Measurements from ENCODE around the gene ABCF2.

ABCF2 gene

DNA sequence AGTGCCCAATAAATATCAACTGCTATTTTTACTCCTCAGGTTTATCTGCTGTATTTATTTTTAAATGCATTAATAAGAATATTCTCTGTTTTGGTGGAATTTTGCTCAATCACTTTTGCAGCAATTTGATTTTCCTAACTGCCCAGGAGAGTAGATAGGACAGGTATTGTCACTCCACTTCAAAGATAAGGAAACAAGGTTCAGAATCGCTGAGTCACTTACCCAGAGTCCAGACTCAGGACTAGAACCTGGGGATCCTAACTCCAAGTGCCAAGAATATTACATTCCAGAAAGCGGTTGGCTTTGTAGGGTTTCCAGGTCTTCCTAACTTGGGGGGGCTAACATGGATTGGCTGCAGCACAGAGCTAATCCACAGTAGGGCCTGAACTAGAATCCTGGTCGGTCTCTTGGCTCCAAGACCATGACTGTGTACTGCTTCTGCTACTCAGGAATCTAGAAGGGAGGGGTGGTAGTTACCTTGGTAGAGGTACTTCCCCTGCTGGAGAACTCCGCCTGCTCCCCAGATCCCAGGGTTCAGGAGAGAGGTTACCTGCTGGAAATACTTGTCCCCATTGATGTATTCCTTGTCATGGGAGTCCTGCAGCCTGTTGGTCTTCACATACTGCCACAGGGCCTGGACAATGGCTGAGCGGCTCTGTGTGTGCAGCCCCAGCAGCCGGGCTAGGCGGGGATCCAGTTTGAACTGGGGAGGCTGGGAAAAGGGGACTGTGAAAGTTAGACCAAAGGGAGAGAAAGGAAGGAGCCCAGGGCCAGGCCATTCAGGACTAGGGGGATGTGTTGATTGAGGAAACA is 14.1 kb upstream of the ABCF2 start:
- no peak for DNase-seq

DNA sequence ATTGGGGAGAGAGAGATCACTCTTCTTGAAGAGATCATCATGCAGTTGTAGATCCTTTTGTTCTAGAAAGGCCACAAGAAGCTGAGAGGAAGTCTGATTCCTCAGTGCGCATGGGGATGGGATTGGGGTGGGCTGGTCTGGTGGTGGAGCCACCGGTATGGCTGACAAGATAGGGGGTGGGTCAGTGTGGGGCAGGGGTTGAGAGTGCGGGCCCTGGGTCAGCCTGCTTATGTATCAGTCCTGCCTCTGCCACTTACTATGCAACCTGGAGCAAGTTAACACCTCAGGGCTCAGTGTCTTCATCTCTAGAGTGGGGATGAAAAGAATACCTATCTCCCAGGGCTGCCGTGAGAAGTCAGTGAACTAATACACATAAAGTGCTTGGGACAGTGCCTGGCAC is 13.5 kb upstream of the ABCF2 start:
- no peak for DNase-seq

DNA sequence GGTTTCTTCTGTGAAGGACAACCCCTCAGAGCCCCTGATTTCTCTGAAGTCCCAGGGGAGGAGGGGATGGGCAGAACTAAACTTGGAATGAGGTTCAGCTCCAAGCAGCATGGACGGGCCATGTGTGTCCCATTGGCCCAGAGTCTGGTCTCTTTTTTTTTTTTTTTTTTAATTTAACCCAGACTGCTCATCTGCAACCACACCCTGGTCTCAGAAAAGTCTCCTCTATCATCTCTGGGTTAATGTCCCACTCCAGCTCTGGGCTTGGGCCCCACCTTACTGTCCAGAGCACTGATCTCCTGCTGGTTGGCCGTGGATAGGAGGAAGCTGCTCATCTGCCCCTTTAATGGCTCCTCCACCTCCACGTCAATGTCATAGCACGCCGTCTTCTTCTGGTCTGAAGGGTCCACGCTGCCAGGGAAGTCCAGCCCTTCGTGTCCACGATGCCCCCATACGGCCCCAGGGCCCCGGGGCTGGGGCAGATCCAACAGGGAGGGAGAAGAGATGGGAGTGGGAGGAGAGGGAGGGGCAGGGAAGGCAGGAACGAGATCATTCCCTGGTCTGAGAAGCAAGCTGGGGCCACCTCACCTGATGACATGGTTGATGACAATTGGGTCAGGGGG is 12.9 kb upstream of the ABCF2 start:
- no peak for DNase-seq

DNA sequence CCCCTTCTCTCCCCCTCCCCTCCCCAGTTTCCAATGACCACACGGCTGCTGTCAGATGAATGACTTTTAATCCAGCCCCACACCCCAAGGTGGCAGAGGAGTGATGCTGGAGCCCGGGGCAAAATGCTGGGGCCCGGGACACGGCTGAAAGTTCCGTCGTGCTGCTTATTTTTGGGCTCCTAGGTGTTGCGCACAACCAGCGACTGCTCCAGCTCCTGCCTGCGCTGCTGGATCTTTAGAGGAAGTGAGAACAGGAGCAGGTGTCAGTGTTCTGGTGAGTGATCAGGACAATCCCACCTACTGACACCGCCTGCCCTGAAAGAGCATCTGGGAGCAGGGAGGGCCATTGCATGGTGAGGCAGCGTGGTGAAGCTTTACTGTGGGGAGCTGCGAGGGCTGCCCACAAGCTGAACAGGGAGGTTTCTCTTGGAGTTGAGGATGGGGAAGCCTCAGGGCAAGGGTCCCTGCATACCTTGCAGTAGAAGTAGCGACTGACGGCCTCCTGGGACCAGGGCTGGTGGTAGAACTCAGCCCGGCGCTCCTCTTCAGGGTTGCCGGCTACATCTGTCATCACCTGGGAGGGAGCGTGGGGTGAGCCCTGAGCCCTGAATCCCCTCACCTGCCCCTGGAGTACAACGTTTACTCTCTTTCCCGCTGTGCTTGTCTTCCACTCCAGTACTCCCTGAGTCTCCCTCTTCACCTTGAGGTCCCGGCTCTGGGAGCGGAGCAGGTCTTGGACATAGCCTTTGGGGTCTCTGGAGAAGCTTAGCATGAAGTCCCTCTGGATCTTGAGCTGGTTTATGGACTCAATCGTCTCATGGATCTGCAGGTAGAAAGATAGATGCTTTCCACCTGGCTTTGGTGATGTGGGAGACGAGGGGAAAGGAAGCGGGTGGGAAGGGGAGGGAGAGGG is 12.2 kb upstream of the ABCF2 start:
- DNase-seq, result no peak

DNA sequence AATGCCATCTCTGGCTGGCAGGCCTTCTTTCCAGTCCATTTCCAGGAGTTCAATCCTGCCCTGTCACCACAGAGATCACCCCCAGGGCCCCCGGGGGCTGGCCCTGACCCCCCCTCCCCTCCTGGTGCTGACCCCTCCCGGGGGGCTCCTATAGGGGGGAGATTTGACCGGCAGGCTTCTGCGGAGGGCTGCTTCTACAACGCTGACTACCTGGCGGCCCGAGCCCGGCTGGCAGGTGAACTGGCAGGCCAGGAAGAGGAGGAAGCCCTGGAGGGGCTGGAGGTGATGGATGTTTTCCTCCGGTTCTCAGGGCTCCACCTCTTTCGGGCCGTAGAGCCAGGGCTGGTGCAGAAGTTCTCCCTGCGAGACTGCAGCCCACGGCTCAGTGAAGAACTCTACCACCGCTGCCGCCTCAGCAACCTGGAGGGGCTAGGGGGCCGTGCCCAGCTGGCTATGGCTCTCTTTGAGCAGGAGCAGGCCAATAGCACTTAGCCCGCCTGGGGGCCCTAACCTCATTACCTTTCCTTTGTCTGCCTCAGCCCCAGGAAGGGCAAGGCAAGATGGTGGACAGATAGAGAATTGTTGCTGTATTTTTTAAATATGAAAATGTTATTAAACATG is 11.3 kb upstream of the ABCF2 start:
- DNase-seq, result no peak

DNA sequence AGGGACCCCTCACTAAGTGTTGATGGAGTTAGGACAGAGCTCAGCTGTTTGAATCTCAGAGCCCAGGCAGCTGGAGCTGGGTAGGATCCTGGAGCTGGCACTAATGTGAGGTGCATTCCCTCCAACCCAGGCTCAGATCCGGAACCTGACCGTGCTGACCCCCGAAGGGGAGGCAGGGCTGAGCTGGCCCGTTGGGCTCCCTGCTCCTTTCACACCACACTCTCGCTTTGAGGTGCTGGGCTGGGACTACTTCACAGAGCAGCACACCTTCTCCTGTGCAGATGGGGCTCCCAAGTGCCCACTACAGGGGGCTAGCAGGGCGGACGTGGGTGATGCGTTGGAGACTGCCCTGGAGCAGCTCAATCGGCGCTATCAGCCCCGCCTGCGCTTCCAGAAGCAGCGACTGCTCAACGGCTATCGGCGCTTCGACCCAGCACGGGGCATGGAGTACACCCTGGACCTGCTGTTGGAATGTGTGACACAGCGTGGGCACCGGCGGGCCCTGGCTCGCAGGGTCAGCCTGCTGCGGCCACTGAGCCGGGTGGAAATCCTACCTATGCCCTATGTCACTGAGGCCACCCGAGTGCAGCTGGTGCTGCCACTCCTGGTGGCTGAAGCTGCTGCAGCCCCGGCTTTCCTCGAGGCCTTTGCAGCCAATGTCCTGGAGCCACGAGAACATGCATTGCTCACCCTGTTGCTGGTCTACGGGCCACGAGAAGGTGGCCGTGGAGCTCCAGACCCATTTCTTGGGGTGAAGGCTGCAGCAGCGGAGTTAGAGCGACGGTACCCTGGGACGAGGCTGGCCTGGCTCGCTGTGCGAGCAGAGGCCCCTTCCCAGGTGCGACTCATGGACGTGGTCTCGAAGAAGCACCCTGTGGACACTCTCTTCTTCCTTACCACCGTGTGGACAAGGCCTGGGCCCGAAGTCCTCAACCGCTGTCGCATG is 10.5 kb upstream of the ABCF2 start:
- no peak for DNase-seq

DNA sequence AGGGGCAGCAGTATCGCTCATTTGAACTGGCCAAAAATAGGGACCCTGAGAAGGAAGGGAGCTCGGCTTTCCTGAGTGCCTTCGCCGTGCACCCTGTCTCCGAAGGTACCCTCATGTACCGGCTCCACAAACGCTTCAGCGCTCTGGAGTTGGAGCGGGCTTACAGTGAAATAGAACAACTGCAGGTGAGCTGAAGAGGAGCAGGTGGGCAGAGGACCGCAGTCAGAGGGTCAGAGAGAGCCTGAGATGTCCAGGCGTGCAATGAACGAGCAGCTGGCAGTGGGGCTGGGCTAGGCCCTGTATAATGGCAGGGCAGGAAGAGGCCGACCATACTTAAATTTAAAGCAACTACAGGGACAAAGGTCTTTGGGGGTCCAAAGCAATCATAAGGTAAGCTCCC is 9.4 kb upstream of the ABCF2 start:
- DNase-seq, result no peak

DNA sequence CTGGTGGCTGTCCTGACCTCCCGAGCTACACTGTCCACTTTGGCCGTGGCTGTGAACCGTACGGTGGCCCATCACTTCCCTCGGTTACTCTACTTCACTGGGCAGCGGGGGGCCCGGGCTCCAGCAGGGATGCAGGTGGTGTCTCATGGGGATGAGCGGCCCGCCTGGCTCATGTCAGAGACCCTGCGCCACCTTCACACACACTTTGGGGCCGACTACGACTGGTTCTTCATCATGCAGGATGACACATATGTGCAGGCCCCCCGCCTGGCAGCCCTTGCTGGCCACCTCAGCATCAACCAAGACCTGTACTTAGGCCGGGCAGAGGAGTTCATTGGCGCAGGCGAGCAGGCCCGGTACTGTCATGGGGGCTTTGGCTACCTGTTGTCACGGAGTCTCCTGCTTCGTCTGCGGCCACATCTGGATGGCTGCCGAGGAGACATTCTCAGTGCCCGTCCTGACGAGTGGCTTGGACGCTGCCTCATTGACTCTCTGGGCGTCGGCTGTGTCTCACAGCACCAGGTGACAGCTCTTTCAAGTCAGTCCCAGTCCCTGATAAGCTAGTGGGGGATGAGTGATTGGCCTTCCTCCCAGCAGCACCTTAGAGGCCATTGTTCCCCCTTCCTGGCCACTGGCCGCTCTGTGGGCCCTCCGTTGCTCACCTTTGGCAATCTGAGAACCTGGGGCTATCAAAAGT is 8.2 kb upstream of the ABCF2 start:
- no peak for DNase-seq

DNA sequence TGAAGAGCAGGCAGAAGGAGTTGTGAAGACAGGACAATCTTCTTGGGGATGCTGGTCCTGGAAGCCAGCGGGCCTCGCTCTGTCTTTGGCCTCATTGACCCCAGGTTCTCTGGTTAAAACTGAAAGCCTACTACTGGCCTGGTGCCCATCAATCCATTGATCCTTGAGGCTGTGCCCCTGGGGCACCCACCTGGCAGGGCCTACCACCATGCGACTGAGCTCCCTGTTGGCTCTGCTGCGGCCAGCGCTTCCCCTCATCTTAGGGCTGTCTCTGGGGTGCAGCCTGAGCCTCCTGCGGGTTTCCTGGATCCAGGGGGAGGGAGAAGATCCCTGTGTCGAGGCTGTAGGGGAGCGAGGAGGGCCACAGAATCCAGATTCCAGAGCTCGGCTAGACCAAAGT is 6.8 kb upstream of the ABCF2 start:
- DNase-seq, result no peak

DNA sequence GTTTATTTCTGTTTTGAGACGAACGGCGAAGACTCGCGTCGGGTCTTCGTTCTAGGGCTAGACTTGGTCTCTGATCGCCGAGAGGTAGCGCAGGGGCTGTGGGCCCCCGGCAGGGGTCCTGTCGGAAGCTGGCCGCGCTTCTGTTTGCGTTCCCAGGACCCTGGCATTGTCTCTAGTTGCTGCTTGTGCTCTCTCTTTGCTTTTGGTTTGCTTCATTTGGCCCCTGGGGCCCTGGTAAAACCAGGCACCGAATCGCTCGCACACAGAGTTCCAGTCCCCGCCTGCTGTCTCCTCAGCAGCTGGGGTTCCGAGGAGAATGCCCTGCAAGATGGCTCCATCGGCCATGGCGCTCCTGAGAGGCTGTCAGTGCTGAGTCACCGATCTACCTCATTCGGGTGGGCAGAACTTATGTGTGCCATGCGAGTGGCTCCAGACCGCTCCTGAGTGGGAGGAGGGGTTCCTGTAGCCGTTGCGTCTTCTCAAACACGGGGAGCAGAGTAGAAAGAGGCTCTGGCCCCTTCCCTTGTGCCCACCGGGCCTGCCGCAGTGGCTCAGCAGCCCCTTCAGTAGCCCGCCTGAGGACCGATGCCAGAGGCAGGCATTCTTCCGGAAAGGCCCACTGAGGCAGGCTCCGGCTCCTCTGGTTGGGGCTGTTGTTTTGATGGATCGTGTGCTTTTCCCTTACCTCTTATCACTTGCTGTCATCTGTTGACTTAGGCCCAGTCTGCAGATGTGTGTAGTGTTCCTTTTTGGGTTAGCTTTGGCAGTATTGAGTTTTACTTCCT is 6.1 kb upstream of the ABCF2 start:
- no peak for DNase-seq

DNA sequence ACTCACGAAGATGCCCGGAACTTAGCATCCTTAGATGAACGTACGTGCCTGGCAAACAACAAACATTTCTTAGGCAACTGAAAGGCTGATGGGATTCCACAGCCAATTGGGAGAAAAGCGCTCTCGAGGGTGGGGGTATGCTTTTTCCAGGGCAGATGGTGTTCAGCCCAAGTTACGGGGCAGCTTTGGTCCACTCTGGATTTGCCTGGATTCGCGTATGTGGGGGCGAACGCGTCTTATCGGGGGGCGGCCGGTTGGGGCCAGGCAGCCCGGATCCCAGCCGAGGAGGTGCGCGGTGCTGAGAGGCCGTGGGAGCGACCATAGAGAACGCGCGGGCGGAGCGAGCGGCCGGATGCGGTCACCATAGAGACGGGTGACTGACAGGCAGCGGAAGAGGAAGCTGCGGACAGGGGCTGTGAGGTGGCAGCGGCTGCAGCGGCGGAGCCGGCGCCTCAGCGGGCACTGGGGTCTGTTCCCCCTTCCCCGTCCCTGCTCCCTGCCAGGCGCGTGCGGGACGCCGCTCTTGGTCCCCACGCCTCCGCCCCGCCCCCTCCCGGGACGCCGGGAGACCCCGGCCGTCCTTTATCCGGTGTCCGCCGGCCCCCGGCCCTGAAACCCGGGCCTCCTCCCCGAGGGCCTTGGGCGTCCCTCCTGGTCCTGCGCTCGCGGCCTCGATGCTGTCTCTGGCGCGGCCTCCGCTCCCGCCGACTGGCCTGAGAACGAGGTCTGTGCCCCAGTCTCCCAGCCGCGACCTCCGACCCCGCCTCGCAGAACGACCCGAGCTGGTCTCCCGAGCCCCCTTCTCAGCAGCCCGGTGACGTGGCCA is 5.3 kb upstream of the ABCF2 start, which contains the start of gene CHPF2:
Gene CHPF2 (plus strand): TSS at position 393 of the 826 bp plus-strand sequence. CDS start 1,529 bp downstream, outside the sequence.
- DNase-seq, result peak; percentile 83

DNA sequence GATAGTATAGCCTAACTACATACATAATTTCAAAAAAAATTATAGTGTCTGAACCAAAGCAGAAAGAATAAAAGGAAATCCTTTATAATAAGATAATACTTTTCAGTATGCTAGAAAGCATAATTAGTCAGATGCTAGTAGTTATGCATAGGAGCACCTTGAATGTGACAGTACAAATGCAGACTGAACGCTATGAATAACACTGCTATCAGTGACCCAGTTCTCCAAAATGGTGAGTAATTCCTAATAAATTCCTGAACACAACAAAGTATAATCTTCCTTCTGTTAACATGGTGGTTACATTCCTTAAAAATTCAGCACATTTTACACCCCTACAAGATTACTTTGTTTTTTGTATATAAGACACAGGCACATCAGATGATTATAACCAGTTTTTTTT is 4.1 kb upstream of the ABCF2 start:
- no peak for DNase-seq

DNA sequence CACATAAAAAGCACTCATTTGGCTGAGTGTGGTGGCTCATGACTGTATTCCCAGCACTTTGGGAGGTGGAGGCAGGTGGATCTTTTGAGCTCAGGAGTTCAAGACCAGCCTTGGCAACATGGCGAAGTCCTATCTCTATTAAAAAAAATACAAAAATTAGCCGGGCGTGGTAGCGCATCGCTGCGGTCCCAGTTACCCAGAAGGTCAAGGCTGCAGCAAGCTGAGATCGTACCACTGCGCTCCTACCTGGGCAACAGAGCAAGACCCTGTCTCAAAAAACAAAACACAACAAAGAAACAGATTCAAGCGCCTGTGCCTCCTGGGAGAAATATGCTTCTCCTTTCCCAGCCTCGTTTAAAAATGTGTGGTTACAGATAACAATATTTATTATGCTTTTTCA is 2.2 kb upstream of the ABCF2 start:
- DNase-seq, result no peak

DNA sequence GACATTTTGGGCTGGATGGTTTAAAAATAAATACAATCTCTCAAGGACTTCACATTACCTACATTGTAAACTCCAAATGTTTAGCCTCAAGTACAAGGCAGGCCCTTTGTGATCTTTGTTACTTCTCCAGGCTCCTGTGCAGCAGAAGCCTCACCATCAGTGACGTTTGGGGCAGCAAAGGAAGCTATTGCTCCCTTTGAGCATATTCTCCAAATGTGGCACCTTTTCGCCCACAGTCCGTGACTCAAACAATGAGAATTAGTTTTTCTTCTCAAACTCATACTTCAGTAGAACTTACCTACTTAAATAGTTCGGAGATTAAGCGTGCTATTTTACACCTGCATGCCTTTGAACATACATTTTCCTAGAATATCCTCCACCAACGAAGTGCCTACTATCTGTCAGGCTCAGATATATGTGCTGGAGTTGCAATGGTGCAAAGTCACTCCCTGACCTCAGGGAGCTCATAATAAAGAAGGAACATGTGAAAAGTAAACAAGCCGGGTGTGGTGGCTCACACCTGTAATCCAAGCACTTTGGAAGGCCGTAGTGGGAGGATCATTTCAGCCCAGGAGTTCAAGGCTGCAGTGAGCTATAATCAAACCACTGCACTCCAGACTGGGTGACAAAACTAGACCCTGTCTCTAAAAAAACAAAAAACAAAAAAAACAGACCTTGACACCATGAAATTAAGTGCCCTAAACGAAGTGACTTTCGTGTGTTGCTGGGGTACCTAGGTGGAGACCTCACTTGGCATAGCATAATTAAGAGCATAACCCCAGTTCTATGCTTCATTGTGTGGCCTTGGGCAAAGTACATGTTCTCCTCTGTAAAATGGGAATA is 1.2 kb upstream of the ABCF2 start:
- no peak for DNase-seq

DNA sequence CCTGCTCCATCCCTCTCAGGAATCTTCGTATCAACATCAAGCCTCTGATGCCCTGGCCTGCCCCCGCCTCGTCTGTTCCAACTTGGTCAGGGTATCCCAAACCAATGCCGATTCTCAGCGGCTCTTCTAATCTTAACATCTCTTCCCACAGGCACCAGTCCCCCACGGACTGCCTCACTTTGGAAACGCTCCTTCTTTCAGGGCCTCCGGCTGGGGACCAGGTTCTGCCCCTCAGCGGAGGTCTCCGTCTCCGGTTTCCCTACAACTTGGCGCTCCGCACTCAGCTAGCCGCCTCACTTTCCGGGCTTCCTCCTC is 488 bp downstream of the ABCF2 start:
- DNase-seq, result no peak

DNA sequence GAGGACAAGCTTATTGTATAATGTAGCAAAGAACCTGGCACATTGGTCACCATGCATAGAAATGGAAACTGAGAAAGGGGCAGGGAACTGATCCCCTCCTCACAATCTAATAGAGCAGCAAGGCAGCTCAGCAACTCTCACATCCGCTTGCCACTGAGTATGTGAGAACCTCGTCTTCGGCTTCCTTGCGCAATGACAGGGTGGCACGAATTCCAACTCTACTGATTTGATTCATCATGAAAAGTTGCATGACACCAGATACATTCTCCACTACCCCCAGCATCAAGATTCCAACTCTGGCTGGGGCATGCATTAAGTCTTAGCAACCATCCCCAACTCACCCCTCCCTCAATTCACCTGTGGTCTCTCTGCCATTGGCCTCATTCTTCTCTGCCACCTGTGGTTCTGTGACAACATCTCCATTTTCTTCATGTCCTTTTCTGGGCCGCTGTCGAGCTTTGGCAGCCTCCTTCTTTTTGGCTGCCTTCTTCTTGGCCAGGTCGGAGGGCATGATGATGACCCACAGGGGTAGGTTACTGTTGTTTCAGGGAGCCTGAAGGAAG is 976 bp downstream of the ABCF2 start:
- DNase-seq, result no peak

DNA sequence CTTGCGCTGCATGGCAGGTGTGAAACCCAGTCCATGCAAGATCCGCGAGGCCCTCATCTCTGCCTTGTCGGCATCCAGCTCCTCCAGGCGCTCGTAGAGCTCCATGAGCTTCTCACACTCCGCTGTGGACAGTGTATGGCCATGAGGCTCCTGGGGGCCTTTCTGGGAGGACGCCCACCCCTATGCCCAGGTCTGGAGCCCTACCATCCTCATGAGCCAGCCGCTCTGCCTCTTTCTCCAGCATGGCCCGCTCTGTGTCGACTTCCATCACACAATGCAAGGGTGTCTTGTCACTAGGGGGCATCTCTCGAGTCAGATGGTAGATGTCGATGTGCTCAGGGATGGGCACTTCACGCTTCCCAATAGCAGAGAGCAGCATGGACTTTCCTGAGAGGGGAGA is 3.3 kb downstream of the ABCF2 start:
- DNase-seq, result no peak

DNA sequence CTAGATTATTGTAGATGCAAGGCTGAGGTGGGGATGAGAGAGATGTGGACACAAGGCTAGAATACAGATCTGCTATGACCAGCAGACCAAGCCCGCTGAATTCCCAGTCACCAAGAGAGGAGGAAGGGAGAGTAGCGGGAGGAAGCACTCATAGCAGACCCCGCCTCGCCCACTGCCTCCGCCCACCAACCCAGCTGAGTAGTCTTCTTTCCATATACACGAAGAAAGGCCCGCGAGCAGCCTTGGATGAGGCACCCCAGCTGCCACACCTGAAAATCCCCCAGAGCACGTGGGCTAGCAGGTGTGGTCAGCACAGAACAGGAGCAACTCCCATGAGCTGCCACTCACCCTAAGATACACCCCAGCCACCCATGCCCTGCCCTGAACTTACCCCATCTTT is 8.8 kb downstream of the ABCF2 start:
- DNase-seq, result no peak
